Measurements from ENCODE around the gene PARVG.

The PARVG gene

GRCh38 chr22:44199866-44200265 lies 19.1 kb downstream of the PARVG start:
- TF ChIP-seq, protein P1, sequence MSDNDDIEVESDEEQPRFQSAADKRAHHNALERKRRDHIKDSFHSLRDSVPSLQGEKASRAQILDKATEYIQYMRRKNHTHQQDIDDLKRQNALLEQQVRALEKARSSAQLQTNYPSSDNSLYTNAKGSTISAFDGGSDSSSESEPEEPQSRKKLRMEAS (IDR thresholded peaks at IDR 0.05; ENCODE audit: low read depth, low read length) = no peak
- TF ChIP-seq, protein P2, sequence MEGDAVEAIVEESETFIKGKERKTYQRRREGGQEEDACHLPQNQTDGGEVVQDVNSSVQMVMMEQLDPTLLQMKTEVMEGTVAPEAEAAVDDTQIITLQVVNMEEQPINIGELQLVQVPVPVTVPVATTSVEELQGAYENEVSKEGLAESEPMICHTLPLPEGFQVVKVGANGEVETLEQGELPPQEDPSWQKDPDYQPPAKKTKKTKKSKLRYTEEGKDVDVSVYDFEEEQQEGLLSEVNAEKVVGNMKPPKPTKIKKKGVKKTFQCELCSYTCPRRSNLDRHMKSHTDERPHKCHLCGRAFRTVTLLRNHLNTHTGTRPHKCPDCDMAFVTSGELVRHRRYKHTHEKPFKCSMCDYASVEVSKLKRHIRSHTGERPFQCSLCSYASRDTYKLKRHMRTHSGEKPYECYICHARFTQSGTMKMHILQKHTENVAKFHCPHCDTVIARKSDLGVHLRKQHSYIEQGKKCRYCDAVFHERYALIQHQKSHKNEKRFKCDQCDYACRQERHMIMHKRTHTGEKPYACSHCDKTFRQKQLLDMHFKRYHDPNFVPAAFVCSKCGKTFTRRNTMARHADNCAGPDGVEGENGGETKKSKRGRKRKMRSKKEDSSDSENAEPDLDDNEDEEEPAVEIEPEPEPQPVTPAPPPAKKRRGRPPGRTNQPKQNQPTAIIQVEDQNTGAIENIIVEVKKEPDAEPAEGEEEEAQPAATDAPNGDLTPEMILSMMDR (IDR thresholded peaks at IDR 0.05; ENCODE audit: low read depth, low read length) = no peak
- H3K4me3 ChIP-seq (ENCODE audit: low read depth, low read length) = no peak overlapping the region
- no peak for DNase-seq (ENCODE audit: low read depth)

GRCh38 chr22:44200451-44200850 lies 19.7 kb downstream of the PARVG start:
- no peak for DNase-seq (ENCODE audit: low read depth)
- TF ChIP-seq POLR2A (IDR thresholded peaks at IDR 0.05; ENCODE audit: extremely low read depth, insufficient read length) (no peak), MYC (IDR thresholded peaks at IDR 0.05; ENCODE audit: low read depth, low read length) (no peak)
- TF ChIP-seq, protein P1 (IDR thresholded peaks at IDR 0.05; ENCODE audit: low read depth, low read length) = no peak
- TF ChIP-seq, protein P2 (IDR thresholded peaks at IDR 0.05; ENCODE audit: low read depth, low read length) = no peak

GRCh38 chr22:44200855-44201550 lies 20.3 kb downstream of the PARVG start:
- peak; percentile 72 for DNase-seq (ENCODE audit: low read depth)
- TF ChIP-seq MYC (IDR thresholded peaks at IDR 0.05; ENCODE audit: low read depth, low read length) = no peak
- no peak for TF ChIP-seq POLR2A (IDR thresholded peaks at IDR 0.05; ENCODE audit: extremely low read depth, insufficient read length)
- TF ChIP-seq, protein P1 (IDR thresholded peaks at IDR 0.05; ENCODE audit: low read depth, low read length) = no peak
- TF ChIP-seq, protein P2 (IDR thresholded peaks at IDR 0.05; ENCODE audit: low read depth, low read length) = no peak
- no peak overlapping the region for H3K4me3 ChIP-seq (ENCODE audit: low read depth, low read length)

More at GRCh38 chr22:44200451-44200850, 19.7 kb downstream of the PARVG start:
- no peak overlapping the region for H3K4me3 ChIP-seq (ENCODE audit: low read depth, low read length)

DNA sequence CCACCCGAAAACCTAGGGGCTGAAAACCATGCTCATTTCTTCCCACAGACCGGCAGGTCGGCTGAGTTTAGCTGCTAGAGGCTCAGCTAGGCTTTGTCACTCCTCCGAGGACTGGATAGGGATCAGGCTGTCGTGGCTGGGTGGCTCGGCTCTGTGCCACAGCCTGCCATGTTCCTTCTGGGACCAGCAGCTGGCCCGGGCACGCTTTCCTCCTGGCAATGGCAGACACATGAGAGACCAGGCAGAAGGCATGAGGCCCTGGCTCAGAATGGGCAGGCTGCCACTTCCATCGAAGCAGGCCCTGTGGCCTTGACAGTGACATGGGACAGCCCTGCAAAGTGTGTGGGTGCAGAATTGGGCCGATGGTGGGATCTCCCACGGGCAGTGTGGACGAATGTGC lies 20.9 kb downstream of the PARVG start:
- TF ChIP-seq MYC (IDR thresholded peaks at IDR 0.05; ENCODE audit: low read depth, low read length) = no peak
- TF ChIP-seq, protein P1 (IDR thresholded peaks at IDR 0.05; ENCODE audit: low read depth, low read length) = no peak
- no peak for TF ChIP-seq POLR2A (IDR thresholded peaks at IDR 0.05; ENCODE audit: extremely low read depth, insufficient read length)
- TF ChIP-seq, protein P2 (IDR thresholded peaks at IDR 0.05; ENCODE audit: low read depth, low read length) = no peak
- DNase-seq (ENCODE audit: low read depth) = no peak
- no peak overlapping the region for H3K4me3 ChIP-seq (ENCODE audit: low read depth, low read length)

DNA sequence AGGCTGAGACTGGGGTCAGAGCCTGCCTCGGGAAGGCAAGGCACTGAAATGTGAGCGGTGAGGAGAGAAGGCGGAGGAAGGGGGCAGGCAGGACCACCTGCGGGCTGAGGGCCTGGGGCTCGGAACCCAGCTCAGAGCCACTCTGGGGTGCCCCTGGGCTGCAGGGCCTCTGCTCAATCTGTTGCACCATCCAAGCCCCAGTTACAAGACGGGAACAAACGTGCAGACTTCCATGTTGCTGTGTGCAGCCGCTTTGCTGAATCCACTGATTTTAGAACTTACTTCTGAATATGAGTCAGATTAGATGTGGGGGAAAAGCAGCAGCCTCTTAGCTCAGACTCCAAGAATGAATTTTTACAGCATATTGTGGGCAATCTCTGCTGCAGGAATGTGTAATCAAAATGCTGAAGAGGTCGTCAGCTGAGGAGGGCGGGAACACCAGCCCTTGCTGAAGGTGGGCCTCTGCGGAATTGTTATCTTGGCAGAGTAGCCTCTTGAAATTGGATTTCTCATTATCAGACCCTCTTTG lies 21.6 kb downstream of the PARVG start:
- TF ChIP-seq MYC (IDR thresholded peaks at IDR 0.05; ENCODE audit: low read depth, low read length) = no peak
- H3K4me3 ChIP-seq (ENCODE audit: low read depth, low read length) = no peak overlapping the region
- no peak for DNase-seq (ENCODE audit: low read depth)

DNA sequence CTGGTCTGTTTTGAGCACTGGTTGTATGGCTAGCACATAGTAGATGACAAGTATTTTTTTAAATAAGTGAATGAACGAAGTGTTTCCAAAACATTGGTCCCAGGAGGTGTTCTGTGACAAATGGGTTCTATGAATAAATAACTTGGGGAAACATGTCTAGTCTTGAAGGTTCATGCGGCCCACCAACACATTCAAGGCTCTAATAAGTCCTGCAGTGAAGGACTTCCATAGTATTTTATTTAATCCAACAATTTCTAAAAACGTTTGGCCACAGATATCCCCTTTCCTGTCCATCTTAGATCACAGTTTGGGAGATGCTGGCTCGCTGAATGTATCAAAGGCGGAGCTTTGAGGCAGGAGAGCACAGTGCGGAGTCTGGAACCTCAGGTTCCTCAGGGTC lies 22.5 kb downstream of the PARVG start:
- TF ChIP-seq, protein P1 (IDR thresholded peaks at IDR 0.05; ENCODE audit: low read depth, low read length) = no peak
- TF ChIP-seq POLR2A (IDR thresholded peaks at IDR 0.05; ENCODE audit: extremely low read depth, insufficient read length) (no peak), MYC (IDR thresholded peaks at IDR 0.05; ENCODE audit: low read depth, low read length) (no peak)
- TF ChIP-seq, protein P2 (IDR thresholded peaks at IDR 0.05; ENCODE audit: low read depth, low read length) = no peak
- DNase-seq (ENCODE audit: low read depth) = no peak
- H3K4me3 ChIP-seq (ENCODE audit: low read depth, low read length) = no peak overlapping the region

Measured in NB4 (cell line).